MM.1S (cell line): ENCODE measurements around the gene RHOT1.

Experiments used
- DNase-seq: peaks from one replicate; pipeline ENCODE4 v3.0.0-alpha.2; 2015
- H2AFZ ChIP-seq: fragments of 300-600 bp; sonication (generic); 2 replicates; pipeline ENCODE4 v1.6.0; 2016; ENCODE audit warnings: antibody characterized with exemption, low read length
- H3F3A ChIP-seq: fragments of 300-600 bp; sonication (generic); 2 replicates; pipeline ENCODE4 v1.6.1; 2016; ENCODE audit warnings: mild to moderate bottlenecking, antibody characterized with exemption, low read length, moderate library complexity, mixed read lengths; ENCODE audit not compliant: insufficient read depth
- H3K27ac ChIP-seq: fragments of 300-600 bp; sonication (generic); 2 replicates; pipeline ENCODE4 v1.5.1; 2016; ENCODE audit warnings: mild to moderate bottlenecking, low read length
- H3K27me3 ChIP-seq: fragments of 300-600 bp; sonication (generic); replicated peaks from 2 replicates; pipeline ENCODE4 v1.6.0; 2016; ENCODE audit warnings: low read length; ENCODE audit not compliant: insufficient read depth
- H3K36me3 ChIP-seq: fragments of 300-600 bp; sonication (generic); replicated peaks from 2 replicates; pipeline ENCODE4 v1.6.1; 2016; ENCODE audit warnings: mild to moderate bottlenecking, low read length, mixed read lengths; ENCODE audit not compliant: insufficient read depth
- H3K4me1 ChIP-seq: fragments of 300-600 bp; sonication (generic); 2 replicates; pipeline ENCODE4 v1.6.1; 2016; ENCODE audit warnings: low read length, mixed read lengths
- H3K4me2 ChIP-seq: fragments of 300-600 bp; sonication (generic); 2 replicates; pipeline ENCODE4 v1.6.0; 2016; ENCODE audit warnings: low read depth, low read length
- H3K4me3 ChIP-seq: fragments of 300-600 bp; sonication (generic); 2 replicates; pipeline ENCODE4 v1.5.1; 2016; ENCODE audit warnings: low read length, mixed read lengths
- H3K79me2 ChIP-seq: fragments of 300-600 bp; sonication (generic); 2 replicates; pipeline ENCODE4 v1.6.1; 2016; ENCODE audit warnings: mixed run types, low read length, mixed read lengths
- H3K9ac ChIP-seq: fragments of 300-600 bp; sonication (generic); 2 replicates; pipeline ENCODE4 v1.6.1; 2016; ENCODE audit warnings: low read length, mixed read lengths
- H3K9me2 ChIP-seq: fragments of 300-600 bp; sonication (generic); replicated peaks from 2 replicates; pipeline ENCODE4 v1.6.1; 2016; ENCODE audit warnings: mild to moderate bottlenecking, low read length, mixed read lengths; ENCODE audit not compliant: insufficient read depth
- H3K9me3 ChIP-seq: fragments of 300-600 bp; sonication (generic); replicated peaks from 2 replicates; pipeline ENCODE4 v1.6.1; 2016; ENCODE audit warnings: mild to moderate bottlenecking, low read length, mixed read lengths; ENCODE audit not compliant: insufficient read depth
- H4K20me1 ChIP-seq: fragments of 300-600 bp; sonication (generic); 2 replicates; pipeline ENCODE4 v1.6.1; 2016; ENCODE audit warnings: mild to moderate bottlenecking, low read length, moderate library complexity, mixed read lengths; ENCODE audit not compliant: insufficient read depth
- CTCF ChIP-seq: fragments of 300-600 bp; sonication (generic); IDR thresholded peaks from 2 replicates; pipeline ENCODE4 v1.5.1; 2016; ENCODE audit warnings: antibody characterized with exemption, low read length, mixed read lengths
- EZH2 ChIP-seq: fragments of 300-600 bp; sonication (generic); optimal IDR thresholded peaks from 2 replicates; pipeline ENCODE3; 2017; ENCODE audit warnings: low read depth, mild to moderate bottlenecking, antibody characterized with exemption, low read length, mixed read lengths
- EZH2phosphoT487 ChIP-seq: fragments of 300-600 bp; sonication (generic); IDR thresholded peaks from 2 replicates; pipeline ENCODE4 v1.6.1; 2018; ENCODE audit warnings: antibody characterized with exemption, low read length

RHOT1 gene

GRCh38 chr17:32271844-32272243 is 129.5 kb downstream of the RHOT1 start:
- no peak overlapping the region for H3K27ac ChIP-seq
- H3K4me2 ChIP-seq, result no peak overlapping the region
- H3K9ac ChIP-seq, result no peak overlapping the region
- H3K9me3 ChIP-seq, result no peaks in the 10 kb centered on the region
- H3K36me3 ChIP-seq, result no peaks in the 10 kb centered on the region
- no peak overlapping the region for H2AFZ ChIP-seq
- no peaks in the 10 kb centered on the region for H3F3A ChIP-seq
- no peaks in the 10 kb centered on the region for H3K9me2 ChIP-seq
- TF ChIP-seq CTCF (no peak), EZH2 (no peak), EZH2phosphoT487 (no peak)
- no peak overlapping the region for H3K4me3 ChIP-seq
- H3K4me1 ChIP-seq, result no peaks in the 10 kb centered on the region
- no peaks in the 10 kb centered on the region for H3K79me2 ChIP-seq
- no peaks in the 10 kb centered on the region; the same call in 1 of the 2 replicates for H3K27me3 ChIP-seq
- no peak for DNase-seq
- no peaks in the 10 kb centered on the region for H4K20me1 ChIP-seq

DNA sequence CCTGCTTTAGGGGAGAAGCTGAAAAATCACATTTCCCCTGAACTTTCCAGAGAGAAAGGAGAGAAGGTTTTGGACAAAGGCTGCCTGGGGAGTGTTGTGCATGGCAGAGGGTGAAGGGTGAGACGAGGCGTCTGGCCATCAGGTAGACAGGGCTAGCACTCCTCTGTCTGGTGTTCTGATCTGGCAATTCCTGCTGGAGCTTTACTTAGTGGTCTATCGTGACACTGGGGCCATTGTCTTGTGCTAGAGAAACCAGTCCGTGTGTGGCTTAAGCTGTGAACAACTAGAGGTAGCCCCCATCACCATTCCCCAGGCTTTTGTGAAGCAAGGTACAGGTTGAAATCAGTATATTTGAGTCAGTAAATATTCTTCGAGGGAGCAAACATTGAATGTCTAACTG is 131.8 kb downstream of the RHOT1 start:
- TF ChIP-seq EZH2 (no peak), EZH2phosphoT487 (no peak), CTCF (no peak)
- Histone ChIP-seq H3K9me2 (no peaks in the 10 kb centered on the region), H3F3A (no peaks in the 10 kb centered on the region), H3K4me1 (no peaks in the 10 kb centered on the region), H4K20me1 (no peaks in the 10 kb centered on the region), H3K9ac (no peak overlapping the region), H3K79me2 (no peaks in the 10 kb centered on the region), H3K4me2 (no peak overlapping the region), H2AFZ (no peak overlapping the region), H3K27ac (no peak overlapping the region), H3K4me3 (no peak overlapping the region), H3K9me3 (no peaks in the 10 kb centered on the region), H3K27me3 (no peaks in the 10 kb centered on the region), H3K36me3 (no peaks in the 10 kb centered on the region)
- DNase-seq, result no peak

- no peaks in the 10 kb centered on the region for H3K9me2 ChIP-seq
- H2AFZ ChIP-seq, result no peak overlapping the region
- H3K27ac ChIP-seq, result no peak overlapping the region
- H3K4me2 ChIP-seq, result no peak overlapping the region
- no peaks in the 10 kb centered on the region for H3K27me3 ChIP-seq
- no peaks in the 10 kb centered on the region for H3F3A ChIP-seq
- H3K9me3 ChIP-seq, result no peaks in the 10 kb centered on the region
- no peak overlapping the region for H3K9ac ChIP-seq
- no peaks in the 10 kb centered on the region for H3K4me1 ChIP-seq
- no peaks in the 10 kb centered on the region for H4K20me1 ChIP-seq
- H3K36me3 ChIP-seq, result no peaks in the 10 kb centered on the region
- DNase-seq, result no peak
- TF ChIP-seq EZH2phosphoT487 (no peak), CTCF (no peak), EZH2 (no peak)
- no peak overlapping the region for H3K4me3 ChIP-seq
- H3K79me2 ChIP-seq, result no peaks in the 10 kb centered on the region
Measured at GRCh38 chr17:32274643-32275042, 132.3 kb downstream of the RHOT1 start.
